ENCODE data around the gene USP54. TPM values are rescaled to one million over a fixed set of nuclear protein-coding genes. Genes with fewer than 3 reads are reported as not detected.

The USP54 gene
- total and polyA plus RNA-seq, 2 donors from 2014 or later = 5.8 to 46.9 TPM

GRCh38 chr10:73506491-73506890, 84.7 kb downstream of the USP54 start:
- intact Hi-C loops (cut with DNase I) = no loop called here
- no peak overlapping the region for H3K4me3 ChIP-seq (ENCODE audit: low read length in 3 of 3)
- H3K9ac ChIP-seq (ENCODE audit: low read length in 3 of 3) = no peak overlapping the region
- TF ChIP-seq CTCF (IDR thresholded peaks at IDR 0.05; ENCODE audit: borderline replicate concordance, extremely low read depth, insufficient read depth) = no peak
- no peaks in the 10 kb centered on the region for H3K9me3 ChIP-seq (ENCODE audit: control insufficient read depth in 2 of 3, insufficient read depth in 1 of 3, low read length in 3 of 3)
- no peaks in the 10 kb centered on the region for H3K27me3 ChIP-seq (ENCODE audit: control insufficient read depth, insufficient read depth, low read length)
- H3K4me1 ChIP-seq (ENCODE audit: control insufficient read depth in 2 of 3, insufficient read depth in 2 of 3, low read depth in 1 of 3, low read length in 3 of 3) = no peaks in the 10 kb centered on the region
- peaks cover 0 to 11% (median 6%) of the 10 kb centered on the region in 3 donors for H3K36me3 ChIP-seq (ENCODE audit: control insufficient read depth in 2 of 3, insufficient read depth in 3 of 3, low read length in 3 of 3)
- FAIRE-seq (no peak), DNase-seq (no peak)
- no peak overlapping the region for H3K27ac ChIP-seq (ENCODE audit: low read depth in 2 of 2, low read length in 2 of 2)

GRCh38 chr10:73506074-73506473, 85.1 kb downstream of the USP54 start:
- Histone ChIP-seq H3K36me3 (ENCODE audit: control insufficient read depth in 2 of 3, insufficient read depth in 3 of 3, low read length in 3 of 3) (peaks cover 0 to 11% (median 6%) of the 10 kb centered on the region in 3 donors), H3K4me3 (ENCODE audit: low read length in 3 of 3) (no peak overlapping the region), H3K9me3 (ENCODE audit: control insufficient read depth in 2 of 3, insufficient read depth in 1 of 3, low read length in 3 of 3) (no peaks in the 10 kb centered on the region), H3K27me3 (ENCODE audit: control insufficient read depth, insufficient read depth, low read length) (no peaks in the 10 kb centered on the region), H3K27ac (ENCODE audit: low read depth in 2 of 2, low read length in 2 of 2) (no peak overlapping the region), H3K9ac (ENCODE audit: low read length in 3 of 3) (no peak overlapping the region), H3K4me1 (ENCODE audit: control insufficient read depth in 2 of 3, insufficient read depth in 2 of 3, low read depth in 1 of 3, low read length in 3 of 3) (no peaks in the 10 kb centered on the region)
- DNase-seq (no peak), FAIRE-seq (no peak)
- intact Hi-C loops (cut with DNase I) = no loop called here
- no peak for TF ChIP-seq CTCF (IDR thresholded peaks at IDR 0.05; ENCODE audit: borderline replicate concordance, extremely low read depth, insufficient read depth)

GRCh38 chr10:73503037-73503436, 88.1 kb downstream of the USP54 start:
- intact Hi-C loops (cut with DNase I) = no loop called here
- H3K9me3 ChIP-seq (ENCODE audit: control insufficient read depth in 2 of 3, insufficient read depth in 1 of 3, low read length in 3 of 3) = no peaks in the 10 kb centered on the region
- peaks cover 3 to 16% (median 11%) of the 10 kb centered on the region in 3 donors for H3K36me3 ChIP-seq (ENCODE audit: control insufficient read depth in 2 of 3, insufficient read depth in 3 of 3, low read length in 3 of 3)
- H3K27me3 ChIP-seq (ENCODE audit: control insufficient read depth, insufficient read depth, low read length) = no peaks in the 10 kb centered on the region
- DNase-seq (no peak), FAIRE-seq (no peak)
- H3K9ac ChIP-seq (ENCODE audit: low read length in 3 of 3) = no peak overlapping the region
- no peak overlapping the region for H3K4me3 ChIP-seq (ENCODE audit: low read length in 3 of 3)
- H3K27ac ChIP-seq (ENCODE audit: low read depth in 2 of 2, low read length in 2 of 2) = no peak overlapping the region
- H3K4me1 ChIP-seq (ENCODE audit: control insufficient read depth in 2 of 3, insufficient read depth in 2 of 3, low read depth in 1 of 3, low read length in 3 of 3) = no peaks in the 10 kb centered on the region
- TF ChIP-seq CTCF (IDR thresholded peaks at IDR 0.05; ENCODE audit: borderline replicate concordance, extremely low read depth, insufficient read depth) = no peak

- intact Hi-C loops (cut with DNase I) = no loop called here
- no peak overlapping the region for H3K27ac ChIP-seq (ENCODE audit: low read depth in 2 of 2, low read length in 2 of 2)
- no peak overlapping the region for H3K4me3 ChIP-seq (ENCODE audit: low read length in 3 of 3)
- TF ChIP-seq CTCF (IDR thresholded peaks at IDR 0.05; ENCODE audit: borderline replicate concordance, extremely low read depth, insufficient read depth) = no peak
- DNase-seq (no peak), FAIRE-seq (no peak)
- H3K4me1 ChIP-seq (ENCODE audit: control insufficient read depth in 2 of 3, insufficient read depth in 2 of 3, low read depth in 1 of 3, low read length in 3 of 3) = peaks cover 0 to 2% (median 0%) of the 10 kb centered on the region in 3 donors
- no peaks in the 10 kb centered on the region for H3K9me3 ChIP-seq (ENCODE audit: control insufficient read depth in 2 of 3, insufficient read depth in 1 of 3, low read length in 3 of 3)
- H3K36me3 ChIP-seq (ENCODE audit: control insufficient read depth in 2 of 3, insufficient read depth in 3 of 3, low read length in 3 of 3) = peaks cover 3 to 16% (median 11%) of the 10 kb centered on the region in 3 donors
- H3K9ac ChIP-seq (ENCODE audit: low read length in 3 of 3) = no peak overlapping the region
- H3K27me3 ChIP-seq (ENCODE audit: control insufficient read depth, insufficient read depth, low read length) = no peaks in the 10 kb centered on the region
Observed at GRCh38 chr10:73501651-73502050, 89.5 kb downstream of the USP54 start.

Data from kidney (tissue), 14 donors.